ENCODE measurements around the gene RBM20. TPM values are rescaled to one million over a fixed set of nuclear protein-coding genes. Genes with fewer than 3 reads are reported as not detected.
A peak's percentile ranks its signal among the peaks of the same experiment; 100 is the strongest.

RBM20 gene
- polyA plus RNA-seq, 1 donor = 0.96 TPM

GRCh38 chr10:110852947-110853346, 208.8 kb downstream of the RBM20 start:
- Histone ChIP-seq H3K9me3 (ENCODE audit: control insufficient read depth, low read depth, low read length) (no peaks in the 10 kb centered on the region), H3K4me1 (ENCODE audit: control insufficient read depth, insufficient read depth, low read length) (peaks cover 29% of the 10 kb centered on the region), H3K27me3 (ENCODE audit: control insufficient read depth, insufficient read depth, low read length) (no peaks in the 10 kb centered on the region), H3K36me3 (ENCODE audit: control insufficient read depth, insufficient read depth, low read length) (no peaks in the 10 kb centered on the region), H3K27ac (ENCODE audit: low read length) (peak overlapping the region; percentile 87), H3K4me3 (ENCODE audit: low read length) (no peak overlapping the region)
- no CpG with 5 or more reads among the region's 4 CpGs for WGBS (ENCODE audit: insufficient coverage, low lambda C conversion rate)
- no peak for DNase-seq

GRCh38 chr10:110853921-110854605, 209.9 kb downstream of the RBM20 start:
- no peak for DNase-seq
- Histone ChIP-seq H3K9me3 (ENCODE audit: control insufficient read depth, low read depth, low read length) (no peaks in the 10 kb centered on the region), H3K36me3 (ENCODE audit: control insufficient read depth, insufficient read depth, low read length) (no peaks in the 10 kb centered on the region), H3K27ac (ENCODE audit: low read length) (no peak overlapping the region), H3K4me1 (ENCODE audit: control insufficient read depth, insufficient read depth, low read length) (peaks cover 38% of the 10 kb centered on the region), H3K4me3 (ENCODE audit: low read length) (no peak overlapping the region), H3K27me3 (ENCODE audit: control insufficient read depth, insufficient read depth, low read length) (no peaks in the 10 kb centered on the region)

- Histone ChIP-seq H3K36me3 (ENCODE audit: control insufficient read depth, insufficient read depth, low read length) (no peaks in the 10 kb centered on the region), H3K27ac (ENCODE audit: low read length) (peak overlapping the region; percentile 89), H3K4me3 (ENCODE audit: low read length) (no peak overlapping the region), H3K9me3 (ENCODE audit: control insufficient read depth, low read depth, low read length) (no peaks in the 10 kb centered on the region), H3K4me1 (ENCODE audit: control insufficient read depth, insufficient read depth, low read length) (peaks cover 53% of the 10 kb centered on the region), H3K27me3 (ENCODE audit: control insufficient read depth, insufficient read depth, low read length) (no peaks in the 10 kb centered on the region)
- no CpG with 5 or more reads among the region's 12 CpGs for WGBS (ENCODE audit: insufficient coverage, low lambda C conversion rate)
- peak; percentile 85 to 92 for DNase-seq
These were observed 213.4 kb downstream of the RBM20 start for GRCh38 chr10:110857265-110858171.

GRCh38 chr10:110858297-110858934, 214.3 kb downstream of the RBM20 start:
- no peaks in the 10 kb centered on the region for H3K9me3 ChIP-seq (ENCODE audit: control insufficient read depth, low read depth, low read length)
- no peak overlapping the region for H3K4me3 ChIP-seq (ENCODE audit: low read length)
- H3K27me3 ChIP-seq (ENCODE audit: control insufficient read depth, insufficient read depth, low read length) = no peaks in the 10 kb centered on the region
- peaks cover 44% of the 10 kb centered on the region for H3K4me1 ChIP-seq (ENCODE audit: control insufficient read depth, insufficient read depth, low read length)
- peak overlapping the region; percentile 89 for H3K27ac ChIP-seq (ENCODE audit: low read length)
- H3K36me3 ChIP-seq (ENCODE audit: control insufficient read depth, insufficient read depth, low read length) = no peaks in the 10 kb centered on the region
- WGBS (ENCODE audit: insufficient coverage, low lambda C conversion rate) = no CpG with 5 or more reads among the region's 1 CpG
- peak in 1 of 2 donors; percentile 89 for DNase-seq

- no peak for DNase-seq
- no peak overlapping the region for H3K4me3 ChIP-seq (ENCODE audit: low read length)
- no CpG with 5 or more reads among the region's 6 CpGs for WGBS (ENCODE audit: insufficient coverage, low lambda C conversion rate)
- H3K27ac ChIP-seq (ENCODE audit: low read length) = peak overlapping the region; percentile 89
- no peaks in the 10 kb centered on the region for H3K27me3 ChIP-seq (ENCODE audit: control insufficient read depth, insufficient read depth, low read length)
- no peaks in the 10 kb centered on the region for H3K36me3 ChIP-seq (ENCODE audit: control insufficient read depth, insufficient read depth, low read length)
- H3K4me1 ChIP-seq (ENCODE audit: control insufficient read depth, insufficient read depth, low read length) = peaks cover 45% of the 10 kb centered on the region
- no peaks in the 10 kb centered on the region for H3K9me3 ChIP-seq (ENCODE audit: control insufficient read depth, low read depth, low read length)
These were observed 215.3 kb downstream of the RBM20 start for GRCh38 chr10:110859206-110859972.

GRCh38 chr10:110859973-110860376, 215.8 kb downstream of the RBM20 start:
- no CpG with 5 or more reads among the region's 1 CpG for WGBS (ENCODE audit: insufficient coverage, low lambda C conversion rate)
- peak; percentile 81 to 90 for DNase-seq
- H3K4me1 ChIP-seq (ENCODE audit: control insufficient read depth, insufficient read depth, low read length) = peaks cover 49% of the 10 kb centered on the region

GRCh38 chr10:110860576-110861241, 216.6 kb downstream of the RBM20 start:
- H3K9me3 ChIP-seq (ENCODE audit: control insufficient read depth, low read depth, low read length) = no peaks in the 10 kb centered on the region
- no CpG with 5 or more reads among the region's 7 CpGs for WGBS (ENCODE audit: insufficient coverage, low lambda C conversion rate)
- peak in 1 of 2 donors; percentile 81 for DNase-seq
- no peaks in the 10 kb centered on the region for H3K27me3 ChIP-seq (ENCODE audit: control insufficient read depth, insufficient read depth, low read length)
- H3K36me3 ChIP-seq (ENCODE audit: control insufficient read depth, insufficient read depth, low read length) = no peaks in the 10 kb centered on the region
- peak overlapping the region; percentile 89 for H3K27ac ChIP-seq (ENCODE audit: low read length)
- H3K4me3 ChIP-seq (ENCODE audit: low read length) = no peak overlapping the region
- H3K4me1 ChIP-seq (ENCODE audit: control insufficient read depth, insufficient read depth, low read length) = peaks cover 56% of the 10 kb centered on the region

More at GRCh38 chr10:110859973-110860376, 215.8 kb downstream of the RBM20 start:
- H3K36me3 ChIP-seq (ENCODE audit: control insufficient read depth, insufficient read depth, low read length) = no peaks in the 10 kb centered on the region
- H3K9me3 ChIP-seq (ENCODE audit: control insufficient read depth, low read depth, low read length) = no peaks in the 10 kb centered on the region
- peak overlapping the region; percentile 89 for H3K27ac ChIP-seq (ENCODE audit: low read length)
- H3K27me3 ChIP-seq (ENCODE audit: control insufficient read depth, insufficient read depth, low read length) = no peaks in the 10 kb centered on the region
- no peak overlapping the region for H3K4me3 ChIP-seq (ENCODE audit: low read length)

- H3K4me1 ChIP-seq (ENCODE audit: control insufficient read depth, insufficient read depth, low read length) = peaks cover 61% of the 10 kb centered on the region
- H3K9me3 ChIP-seq (ENCODE audit: control insufficient read depth, low read depth, low read length) = no peaks in the 10 kb centered on the region
- H3K36me3 ChIP-seq (ENCODE audit: control insufficient read depth, insufficient read depth, low read length) = no peaks in the 10 kb centered on the region
- peak overlapping the region; percentile 89 for H3K27ac ChIP-seq (ENCODE audit: low read length)
- no peak for DNase-seq
- H3K4me3 ChIP-seq (ENCODE audit: low read length) = no peak overlapping the region
- 100% methylated on average over 1 of the region's 2 CpGs for WGBS (ENCODE audit: insufficient coverage, low lambda C conversion rate)
- H3K27me3 ChIP-seq (ENCODE audit: control insufficient read depth, insufficient read depth, low read length) = no peaks in the 10 kb centered on the region
These were observed 217.3 kb downstream of the RBM20 start for GRCh38 chr10:110861476-110861875.

GRCh38 chr10:110861930-110862649, 218.0 kb downstream of the RBM20 start:
- no peaks in the 10 kb centered on the region for H3K27me3 ChIP-seq (ENCODE audit: control insufficient read depth, insufficient read depth, low read length)
- DNase-seq = no peak
- WGBS (ENCODE audit: insufficient coverage, low lambda C conversion rate) = no CpG with 5 or more reads among the region's 6 CpGs
- no peak overlapping the region for H3K27ac ChIP-seq (ENCODE audit: low read length)
- H3K9me3 ChIP-seq (ENCODE audit: control insufficient read depth, low read depth, low read length) = no peaks in the 10 kb centered on the region
- H3K4me3 ChIP-seq (ENCODE audit: low read length) = no peak overlapping the region
- H3K36me3 ChIP-seq (ENCODE audit: control insufficient read depth, insufficient read depth, low read length) = no peaks in the 10 kb centered on the region
- peaks cover 65% of the 10 kb centered on the region for H3K4me1 ChIP-seq (ENCODE audit: control insufficient read depth, insufficient read depth, low read length)
